HepG2 (cell line): ENCODE results near the gene PSAP. TPM values are rescaled to one million over a fixed set of nuclear protein-coding genes. Genes with fewer than 3 reads are reported as not detected.
A peak's percentile ranks its signal among the peaks of the same experiment; 100 is the strongest.

ENCODE experiments used
- BCL6 ChIP-seq: IDR thresholded peaks from 2 replicates; pipeline ENCODE4 v1.6.1; 2016; ENCODE audit warnings: missing genetic modification reagents, missing compliant biosample characterization
- CEBPB ChIP-seq: IDR thresholded peaks from 2 replicates; pipeline ENCODE4 v1.6.1; 2011; ENCODE audit warnings: low read depth, low read length, improper control_type of control experiment, borderline replicate concordance
- FOXA3 ChIP-seq: IDR thresholded peaks from 2 replicates; pipeline ENCODE4 v1.6.1; 2016; ENCODE audit warnings: missing genetic modification reagents, missing compliant biosample characterization
- HNRNPL ChIP-seq: fragments of 200-400 bp; formaldehyde crosslinking; IDR thresholded peaks from 2 replicates; pipeline ENCODE4 v1.6.1; 2017; ENCODE audit warnings: mild to moderate bottlenecking, low read depth, low read length
- SALL1 ChIP-seq: sonication (generic); formaldehyde crosslinking; IDR thresholded peaks from 2 replicates; pipeline ENCODE4 v1.8.0; 2022; ENCODE audit warnings: mild to moderate bottlenecking, missing genetic modification reagents
- ZBTB37 ChIP-seq: sonication (generic); formaldehyde crosslinking; IDR thresholded peaks from 2 replicates; pipeline ENCODE4 v1.4.0; 2020; ENCODE audit warnings: mild to moderate bottlenecking, missing genetic modification reagents
- ZFP1 ChIP-seq: IDR thresholded peaks from 2 replicates; pipeline ENCODE4 v1.6.1; 2016
- ZFP41 ChIP-seq: sonication (generic); formaldehyde crosslinking; IDR thresholded peaks from 2 replicates; pipeline ENCODE4 v1.4.0; 2020; ENCODE audit warnings: mild to moderate bottlenecking, missing genetic modification reagents, borderline replicate concordance
- ZHX1 ChIP-seq: sonication (generic); formaldehyde crosslinking; IDR thresholded peaks from 2 replicates; pipeline ENCODE4 v1.8.1; 2022; ENCODE audit warnings: low read depth, mild to moderate bottlenecking, missing genetic modification reagents
- ZNF12 ChIP-seq: sonication (generic); formaldehyde crosslinking; IDR thresholded peaks from 2 replicates; pipeline ENCODE4 v1.5.0; 2020; ENCODE audit warnings: missing genetic modification reagents
- ZNF354B ChIP-seq: sonication (generic); formaldehyde crosslinking; IDR thresholded peaks from 2 replicates; pipeline ENCODE4 v1.8.0; 2022; ENCODE audit warnings: mild to moderate bottlenecking, missing genetic modification reagents
- ZNF768 ChIP-seq: sonication (generic); formaldehyde crosslinking; IDR thresholded peaks from 2 replicates; pipeline ENCODE4 v1.4.0; 2020; ENCODE audit warnings: missing genetic modification reagents
- polyA plus RNA-seq, 8 experiments: library from polyadenylated mRNA; depleted of rRNA in 3 of 8; stranded (reverse) in 7 of 8; unstranded in 1 of 8; fragments of >200 nt; fragmentation: Illumina TruSeq in 4 of 8; extraction: Trizol in 4 of 8; gene quantifications; 2 replicates each; pipeline versions ENCODE4 v1.2.1 to v1.2.3, GENCODE V29; 2011 to 2016; ENCODE audit warnings: low read depth in 4 of 8, missing spikeins in 1 of 8, mixed read lengths in 1 of 8; ENCODE audit not compliant: insufficient read depth in 1 of 8
- total RNA-seq, 5 experiments: library from RNA; depleted of rRNA; stranded (reverse); fragments of >200 nt; fragmentation: Illumina TruSeq; extraction: Trizol; gene quantifications; 2 replicates each; pipeline ENCODE4 v1.2.3, GENCODE V29; 2016; ENCODE audit warnings: low read depth in 1 of 5

The PSAP gene
- total and polyA plus RNA-seq, 2 of the 13 experiments (the other 11 are each of a cell fraction or from before 2014, with no cell fraction given), result 323 to 643 TPM

GRCh38 chr10:71880425-71881306 is 29.6 kb upstream of the PSAP start (continued):
- no peak for TF ChIP-seq ZHX1 (CRISPR knock-in tag)
- 0 out of 2 replicates have a peak, but pooled peaks have one; percentile 49 for TF ChIP-seq HNRNPL
- peak; percentile 27; the same call in 1 of the 2 replicates for TF ChIP-seq SALL1 (CRISPR knock-in tag)
- peak; percentile 53; the same call in 1 of the 2 replicates for TF ChIP-seq ZNF12 (CRISPR knock-in tag)
- TF ChIP-seq ZFP1 (CRISPR knock-in tag), result no peak
- no peak for TF ChIP-seq ZBTB37 (CRISPR knock-in tag)
- no peak for TF ChIP-seq ZNF354B (CRISPR knock-in tag)
- peak; percentile 70; the same call in 1 of the 2 replicates for TF ChIP-seq BCL6 (CRISPR knock-in tag)
- no peak for TF ChIP-seq ZNF768 (CRISPR knock-in tag)
- TF ChIP-seq CEBPB, result peak; percentile 36; the same call in 1 of the 2 replicates
- TF ChIP-seq FOXA3 (CRISPR knock-in tag), result peak; percentile 95
- TF ChIP-seq ZFP41 (CRISPR knock-in tag), result no peak
- TF ChIP-seq, all 625 proteins: peak for 34
